ENCODE measurements around the gene KMT5C. TPM values are rescaled to one million over a fixed set of nuclear protein-coding genes. Genes with fewer than 3 reads are reported as not detected.
A peak's percentile ranks its signal among the peaks of the same experiment; 100 is the strongest.

The KMT5C gene
- total and polyA plus RNA-seq, 7 donors: 1.8 to 5.7 (median 3.9) TPM

DNA sequence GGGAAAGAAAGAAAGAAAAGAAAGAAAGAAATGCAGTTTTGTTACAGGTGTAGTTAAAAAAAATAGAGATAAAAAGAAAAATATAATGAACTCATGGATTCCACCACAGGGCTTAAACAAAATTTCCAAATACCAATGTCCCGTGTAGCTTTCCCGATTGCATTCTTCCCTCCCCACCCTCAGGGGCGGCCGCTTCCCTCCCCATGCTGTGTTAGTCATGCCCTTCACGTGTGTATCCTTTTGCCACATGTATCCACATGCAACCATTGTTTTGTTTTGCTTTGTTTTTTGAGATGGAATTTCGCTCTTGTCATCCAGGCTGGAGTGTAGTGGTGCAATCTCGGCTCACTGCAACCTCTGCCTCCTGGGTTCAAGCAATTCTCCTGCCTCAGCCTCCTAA, 3.6 kb upstream of the KMT5C start:
- TF ChIP-seq CTCF (IDR thresholded peaks at IDR 0.05): no peak
- 62 to 72% (median 66%) methylated on average over 7 of the region's 7 CpGs for WGBS, 3 donors
- H3K9me3 ChIP-seq: no peaks in the 10 kb centered on the region
- intact Hi-C loops (cut with DNase I): loop anchor here (5.0 kb wide), 1 partner anchor 34 kb away; no protein-coding TSS in a partner anchor
- H3K4me1 ChIP-seq: peaks cover 10% of the 10 kb centered on the region
- no peak overlapping the region for H3K4me3 ChIP-seq
- H3K36me3 ChIP-seq (ENCODE audit: insufficient read depth in 1 of 2, low read depth in 1 of 2): no peaks in the 10 kb centered on the region
- ATAC-seq (no peak), DNase-seq (no peak)
- no peak overlapping the region for H3K27ac ChIP-seq
- peaks cover 0 to 31% (median 0%) of the 10 kb centered on the region in 3 donors for H3K27me3 ChIP-seq (ENCODE audit: insufficient read depth in 3 of 3, low read length in 2 of 3)

DNA sequence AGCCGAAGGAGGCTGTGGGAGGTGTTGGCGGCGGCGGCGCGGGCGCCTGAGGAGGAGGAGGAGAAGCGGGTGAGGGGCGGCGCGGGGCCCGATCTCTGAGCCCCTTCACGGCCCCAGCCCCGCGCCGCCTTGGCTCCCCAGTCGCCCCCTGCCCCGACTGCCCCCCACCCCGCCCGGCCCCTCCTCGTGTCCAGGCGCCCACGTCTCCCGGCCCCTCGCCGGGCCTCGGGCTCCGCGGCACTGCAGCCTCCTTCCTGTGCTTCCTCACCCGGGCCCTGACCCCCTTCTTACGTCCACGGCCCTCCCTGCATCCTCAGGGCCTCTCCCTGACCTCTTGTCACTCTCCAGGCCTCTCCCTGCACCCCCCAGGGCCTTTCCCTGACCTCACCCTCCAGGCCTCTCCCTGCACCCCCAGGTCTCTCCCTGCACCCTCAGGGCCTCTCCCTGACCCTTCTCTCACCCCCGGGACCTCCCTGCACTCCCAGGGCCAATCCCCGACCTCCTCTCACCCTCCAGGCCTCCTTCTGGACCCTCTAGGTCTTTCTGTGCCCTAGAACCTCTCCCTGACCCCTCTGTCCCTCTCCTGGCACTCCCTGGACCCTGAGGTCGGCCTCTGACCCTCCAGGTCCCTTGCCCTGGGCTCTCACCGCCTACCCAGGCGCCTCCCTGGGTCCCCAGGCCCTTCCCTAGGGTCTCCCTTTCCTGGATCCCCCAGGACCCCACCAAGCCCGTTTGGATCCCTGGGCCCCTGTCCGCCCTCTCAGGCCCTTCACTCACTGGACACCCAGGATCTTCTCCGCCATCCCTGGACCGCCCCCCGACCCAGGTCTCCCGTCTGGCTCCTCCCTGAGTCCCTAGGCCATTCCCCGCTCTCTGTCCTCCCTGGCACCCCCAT, 460 bp downstream of the KMT5C start:
- 2 to 12% (median 3%) methylated on average over 15 to 44 of the region's 44 CpGs for WGBS, 3 donors
- intact Hi-C loops (cut with DNase I): loop anchor here (5.0 kb wide), 2 partner anchors 38 to 42 kb away; partner anchors contain the start of gene TMEM238 (in 1 of the 2)
- H3K9me3 ChIP-seq: no peaks in the 10 kb centered on the region
- H3K4me1 ChIP-seq: peaks cover 12% of the 10 kb centered on the region
- H3K27me3 ChIP-seq (ENCODE audit: insufficient read depth in 3 of 3, low read length in 2 of 3): peaks cover 0 to 10% (median 0%) of the 10 kb centered on the region in 3 donors
- ATAC-seq (no peak), DNase-seq (peak in 1 of 2 donors; percentile 34)
- no peak for TF ChIP-seq CTCF (IDR thresholded peaks at IDR 0.05)
- peaks cover 0 to 19% of the 10 kb centered on the region in 2 donors for H3K36me3 ChIP-seq (ENCODE audit: insufficient read depth in 1 of 2, low read depth in 1 of 2)
- H3K4me3 ChIP-seq: peak overlapping the region; percentile 75
- peak overlapping the region; percentile 93 for H3K27ac ChIP-seq

- peaks cover 0 to 19% of the 10 kb centered on the region in 2 donors for H3K36me3 ChIP-seq (ENCODE audit: insufficient read depth in 1 of 2, low read depth in 1 of 2)
- intact Hi-C loops (cut with DNase I): loop anchor here in 1 of 2 donors (5.0 kb wide), 1 partner anchor 42 kb away; the partner anchor contains the start of gene TMEM238
- ATAC-seq (no peak), DNase-seq (no peak)
- TF ChIP-seq CTCF (IDR thresholded peaks at IDR 0.05): no peak
- H3K4me1 ChIP-seq: peaks cover 12% of the 10 kb centered on the region
- peaks cover 0 to 6% (median 0%) of the 10 kb centered on the region in 3 donors for H3K27me3 ChIP-seq (ENCODE audit: insufficient read depth in 3 of 3, low read length in 2 of 3)
- H3K27ac ChIP-seq: no peak overlapping the region
- peak overlapping the region; percentile 75 for H3K4me3 ChIP-seq
- 2 to 7% (median 5%) methylated on average over 23 to 24 of the region's 24 CpGs for WGBS, 3 donors
- no peaks in the 10 kb centered on the region for H3K9me3 ChIP-seq
Observed at GRCh38 chr19:55340784-55341147, 1.1 kb downstream of the KMT5C start.

- 6 to 9% (median 8%) methylated on average over 15 of the region's 15 CpGs for WGBS, 3 donors
- Histone ChIP-seq H3K4me1 (peaks cover 12% of the 10 kb centered on the region), H3K27ac (no peak overlapping the region), H3K27me3 (ENCODE audit: insufficient read depth in 3 of 3, low read length in 2 of 3) (peaks cover 0 to 5% (median 0%) of the 10 kb centered on the region in 3 donors), H3K36me3 (ENCODE audit: insufficient read depth in 1 of 2, low read depth in 1 of 2) (peaks cover 0 to 19% of the 10 kb centered on the region in 2 donors), H3K9me3 (no peaks in the 10 kb centered on the region), H3K4me3 (peak overlapping the region; percentile 75)
- no peak for ATAC-seq
- no peak for TF ChIP-seq CTCF (IDR thresholded peaks at IDR 0.05)
- DNase-seq: peak; percentile 71 to 76
- intact Hi-C loops (cut with DNase I): loop anchor here in 1 of 2 donors (5.0 kb wide), 1 partner anchor 41 kb away; the partner anchor contains the start of gene TMEM238
Observed at GRCh38 chr19:55341171-55341588, 1.5 kb downstream of the KMT5C start.

Data from psoas muscle (tissue), 8 donors.